DMS 273 (cell line): ENCODE data around the gene CAMK1D.

Experiments used
- DNase-seq: peaks from one replicate; lab custom pipeline; 2025; ENCODE audit not compliant: unreplicated experiment; lab: John Stamatoyannopoulos, UW

Gene CAMK1D

GRCh38 chr10:12780634-12781601 is 431.6 kb downstream of the CAMK1D start:
- no peak for DNase-seq

DNA sequence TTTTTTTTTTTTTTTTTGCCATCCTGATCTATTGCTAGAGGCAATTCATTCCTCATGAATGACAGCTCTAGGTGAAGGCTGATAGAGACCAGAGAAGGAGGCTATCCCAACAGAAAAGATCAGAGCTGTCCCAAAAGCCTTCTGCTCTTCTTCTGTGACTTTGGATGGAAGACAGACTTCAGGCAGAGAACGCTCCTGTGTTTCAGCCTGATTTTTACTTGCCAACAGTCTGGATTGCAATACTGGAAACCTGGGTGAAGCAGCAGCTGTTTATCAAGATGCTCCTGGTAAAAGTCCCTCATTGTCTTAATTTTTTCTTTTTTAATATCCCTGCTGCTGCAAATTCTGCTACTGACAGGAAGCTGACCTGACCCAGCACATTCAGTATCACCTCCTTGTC is 432.6 kb downstream of the CAMK1D start:
- DNase-seq: no peak

GRCh38 chr10:12782537-12782936 is 433.2 kb downstream of the CAMK1D start:
- peak; percentile 74 for DNase-seq

GRCh38 chr10:12783293-12783692 is 433.9 kb downstream of the CAMK1D start:
- no peak for DNase-seq

DNA sequence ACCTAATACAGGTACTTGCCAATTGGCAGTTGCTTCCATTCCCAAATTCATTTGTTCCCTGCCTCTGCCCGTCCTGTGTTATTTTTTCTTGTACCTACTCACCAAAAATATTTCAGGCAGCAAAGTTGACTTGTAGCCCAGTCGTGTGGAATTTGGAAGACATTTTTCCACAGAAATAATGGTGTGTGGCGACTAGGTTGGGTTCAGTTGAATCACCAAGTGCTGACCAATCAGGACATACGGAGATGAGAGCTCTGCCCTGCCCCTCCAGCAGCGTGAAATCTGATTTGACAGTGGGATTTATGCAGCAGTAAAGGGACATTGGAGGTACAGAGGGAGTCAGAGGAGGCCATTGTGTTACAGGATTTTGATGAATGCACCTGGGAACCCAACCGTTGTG is 435.3 kb downstream of the CAMK1D start:
- DNase-seq: no peak

DNA sequence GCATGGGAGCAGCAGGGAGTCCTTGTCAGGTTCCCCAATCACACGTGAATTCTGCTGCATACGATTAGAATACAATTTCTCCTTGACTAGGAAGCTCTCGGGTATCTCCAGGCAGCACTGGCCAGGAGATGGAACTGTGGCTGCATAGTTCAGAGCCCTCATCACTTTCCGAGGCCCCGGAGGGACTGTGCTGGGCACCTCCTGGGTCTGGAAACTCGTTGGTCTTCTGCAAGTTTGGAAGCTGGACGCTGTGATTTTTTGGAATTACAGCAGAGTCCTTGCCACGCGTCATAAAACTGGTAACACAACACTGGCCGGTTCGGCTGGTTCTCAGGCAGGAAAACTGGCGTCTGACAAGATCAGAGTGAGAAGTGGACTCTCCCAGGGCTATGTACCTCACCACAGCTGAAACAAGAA is 436.1 kb downstream of the CAMK1D start:
- DNase-seq: no peak

DNA sequence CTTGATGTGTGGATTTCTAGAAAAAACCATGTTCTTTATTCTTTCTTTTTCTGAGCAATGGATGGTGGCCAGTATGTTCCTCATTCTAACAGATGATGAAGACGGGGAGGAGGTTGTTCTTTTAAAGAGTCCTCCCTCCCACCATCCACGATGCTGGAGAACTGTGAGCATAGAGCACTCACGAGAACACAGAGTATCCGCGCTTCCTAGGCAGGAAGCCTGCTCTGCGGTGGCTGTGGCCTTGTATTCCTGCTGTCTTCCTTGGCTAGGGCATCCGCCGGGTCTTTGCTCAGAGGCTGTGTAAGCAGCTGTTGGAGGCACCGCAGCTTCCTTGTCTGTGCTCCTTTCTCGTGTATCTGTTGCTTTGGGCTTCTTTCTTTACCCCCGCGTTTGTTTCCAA is 437.9 kb downstream of the CAMK1D start:
- no peak for DNase-seq

GRCh38 chr10:12788277-12788676 is 438.9 kb downstream of the CAMK1D start:
- no peak for DNase-seq

DNA sequence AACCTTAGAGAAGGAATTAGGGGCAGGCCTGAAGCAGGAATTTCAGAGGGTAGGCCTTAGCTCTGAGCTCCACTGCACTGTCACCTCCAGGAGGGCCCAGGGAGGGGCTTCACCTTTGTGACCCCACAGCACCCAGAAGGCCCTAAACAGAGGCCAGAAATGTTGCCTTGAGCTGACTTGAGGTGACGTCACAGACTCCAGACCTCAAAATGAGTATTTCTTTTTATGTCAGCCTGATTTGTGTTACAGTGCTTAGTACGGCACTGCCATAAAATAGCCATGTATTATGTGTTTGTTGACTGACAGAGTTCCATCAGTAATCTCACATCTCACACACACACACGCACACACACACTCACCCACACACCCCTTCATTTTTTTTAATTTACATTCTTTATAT is 440.9 kb downstream of the CAMK1D start:
- no peak for DNase-seq

DNA sequence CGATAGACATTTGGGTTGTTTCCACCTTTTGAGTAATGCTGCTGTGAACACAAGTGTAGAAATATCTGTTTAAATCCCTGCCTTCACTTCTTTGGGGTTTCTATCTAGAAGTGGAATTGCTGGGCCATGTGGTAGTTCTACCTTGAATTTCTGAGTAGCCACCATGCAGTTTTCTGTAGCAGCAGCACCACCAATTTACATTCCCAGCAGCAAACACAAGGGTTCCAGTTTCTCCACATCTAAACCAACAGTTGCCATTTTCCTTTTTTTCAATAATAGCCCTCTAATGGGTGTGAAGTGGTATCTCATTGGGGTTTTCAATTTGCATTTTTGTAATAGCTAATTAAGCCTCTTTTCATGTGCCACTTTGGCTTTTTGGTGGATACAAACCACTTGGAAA is 442.4 kb downstream of the CAMK1D start:
- DNase-seq: no peak

DNA sequence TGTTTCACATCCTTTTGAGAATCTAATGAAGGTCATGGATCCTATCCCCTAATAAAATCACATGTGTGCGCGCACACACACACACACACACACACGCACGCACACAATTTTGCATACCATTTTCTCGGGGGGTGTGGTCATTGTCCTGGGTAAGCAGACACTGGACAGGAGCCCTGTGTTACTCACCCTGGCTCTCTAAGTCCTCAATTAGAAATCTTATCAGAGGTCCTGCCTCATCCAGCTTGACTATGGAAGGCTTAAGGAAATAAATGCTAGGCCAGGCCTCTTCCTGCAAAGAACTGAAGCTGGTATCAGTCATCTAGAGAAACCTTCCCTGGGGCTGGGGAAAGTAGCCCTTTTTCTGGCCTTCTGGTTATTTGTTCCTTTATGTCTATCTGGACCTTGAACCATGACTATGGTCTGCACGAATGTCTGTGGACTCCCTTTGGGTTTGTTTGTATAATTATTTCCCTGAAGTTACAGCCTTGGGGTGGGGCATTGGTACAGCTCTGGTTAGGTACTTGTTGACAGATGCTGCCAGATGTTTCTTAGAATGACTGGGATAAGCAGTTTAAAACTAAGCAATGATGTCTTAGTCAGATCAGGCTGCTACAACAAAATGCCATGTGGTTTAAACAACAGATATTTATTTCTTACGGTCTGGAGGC is 443.7 kb downstream of the CAMK1D start:
- no peak for DNase-seq

DNA sequence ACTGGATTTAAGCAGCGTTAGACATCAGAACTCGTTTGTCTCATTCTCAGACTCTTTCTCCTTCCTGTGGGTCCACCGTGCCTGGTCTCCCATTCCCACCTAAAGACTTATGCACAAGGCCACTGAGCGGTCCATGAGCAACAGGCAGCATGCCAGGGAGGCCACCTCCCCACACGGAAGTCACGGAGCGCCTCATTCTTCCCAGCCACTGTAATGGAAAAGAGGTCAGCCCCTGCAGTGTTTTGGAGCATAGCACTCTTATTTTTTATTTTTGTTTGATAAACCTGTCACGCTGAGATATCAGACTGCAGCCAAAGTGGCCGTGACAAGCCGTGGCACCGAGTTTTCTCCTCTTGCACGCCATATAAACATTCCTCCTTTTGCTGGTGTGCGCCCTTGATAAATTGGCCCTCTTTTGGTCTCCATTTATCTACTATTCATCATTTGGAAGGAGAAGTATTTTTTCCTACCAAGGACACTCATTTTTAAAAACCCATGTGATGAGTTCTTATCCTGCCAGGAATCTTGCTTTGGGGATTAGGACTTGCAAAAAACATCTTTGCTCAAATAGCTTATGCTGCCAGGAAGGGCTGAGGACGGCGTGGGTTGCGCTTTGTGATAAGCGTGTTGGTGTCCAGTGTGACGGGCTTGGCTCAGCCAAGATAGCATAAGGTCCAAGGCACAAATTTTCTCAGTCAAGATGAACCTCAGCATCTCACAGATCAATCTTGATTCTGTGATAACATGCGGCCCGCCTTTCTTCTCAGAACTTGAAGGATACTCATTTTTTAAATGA is 446.2 kb downstream of the CAMK1D start:
- DNase-seq: no peak

GRCh38 chr10:12796401-12797160 is 447.2 kb downstream of the CAMK1D start:
- peak; percentile 7 for DNase-seq

- DNase-seq: no peak
These were observed 448.3 kb downstream of the CAMK1D start for GRCh38 chr10:12797471-12798262.

GRCh38 chr10:12799144-12799543 is 449.8 kb downstream of the CAMK1D start:
- DNase-seq: no peak

DNA sequence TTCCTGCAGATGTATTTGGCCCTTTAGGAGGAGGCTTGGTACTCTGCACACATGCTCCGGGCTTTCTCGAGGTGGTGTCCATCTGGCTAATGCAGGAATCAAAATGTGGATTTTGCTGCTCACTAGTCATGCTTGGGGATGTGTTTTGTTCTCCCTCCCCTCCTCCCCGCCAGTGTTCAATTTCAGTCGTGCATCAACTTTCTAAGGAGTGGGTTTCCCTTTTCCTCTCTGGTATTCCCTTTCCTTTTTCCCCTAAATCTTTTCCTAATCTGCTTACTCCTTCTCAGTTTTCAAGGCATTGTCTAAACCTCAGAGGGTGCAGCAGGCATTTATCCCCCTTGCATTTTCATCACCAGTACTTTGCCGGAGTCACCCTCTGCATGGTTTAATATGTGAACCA is 450.4 kb downstream of the CAMK1D start:
- no peak for DNase-seq

DNA sequence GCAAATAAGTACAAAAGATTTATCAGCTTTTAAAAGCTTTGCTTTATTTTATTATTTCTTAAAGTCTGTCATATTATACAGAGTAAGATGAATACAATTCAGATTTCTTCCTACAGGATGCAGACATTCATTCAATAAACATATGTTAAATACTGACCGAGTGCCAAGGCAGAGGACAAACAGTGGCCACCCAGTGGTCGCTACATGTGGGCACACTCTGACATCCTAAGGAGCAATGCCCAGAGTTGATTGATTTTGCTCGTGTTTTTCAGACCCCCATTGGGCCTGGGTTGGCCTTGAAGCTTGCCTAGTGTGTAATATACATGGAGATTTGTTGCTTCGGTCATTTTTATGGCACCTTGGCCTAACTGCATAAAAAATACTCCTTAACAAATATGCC is 451.0 kb downstream of the CAMK1D start:
- no peak for DNase-seq

GRCh38 chr10:12801214-12802087 is 452.1 kb downstream of the CAMK1D start:
- no peak for DNase-seq

DNA sequence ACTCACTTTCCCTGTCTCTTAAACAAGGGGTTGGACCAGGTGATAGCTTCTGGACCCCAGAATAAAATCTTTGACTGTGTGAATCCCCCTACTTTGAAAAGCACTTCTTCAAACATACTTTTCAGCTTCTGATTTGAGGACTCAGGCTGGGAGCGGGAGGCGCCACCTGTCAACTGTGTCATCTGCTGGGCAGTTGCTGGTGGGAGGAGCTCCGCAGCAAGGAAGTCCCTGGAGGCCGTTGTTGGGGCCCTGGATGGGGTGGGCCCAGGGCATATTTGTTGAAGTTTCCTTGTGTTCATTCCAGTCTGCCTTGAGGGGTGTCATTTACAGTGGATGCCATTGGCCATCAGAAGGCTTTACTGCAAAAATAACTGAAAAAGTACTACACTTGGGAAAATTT is 454.4 kb downstream of the CAMK1D start:
- DNase-seq: no peak
